ENCODE results near the gene MBD6. TPM values are rescaled to one million over a fixed set of nuclear protein-coding genes. Genes with fewer than 3 reads are reported as not detected.
"Not testable (repeated sequence)": the region's sequence is repeated elsewhere in the genome, so short reads cannot be mapped to it uniquely, and the experiment has no call there.

MBD6 gene
- total and polyA plus RNA-seq, 2 of the 4 experiments (the other 2 are of a cell fraction), result 0.90 to 9.3 TPM

DNA sequence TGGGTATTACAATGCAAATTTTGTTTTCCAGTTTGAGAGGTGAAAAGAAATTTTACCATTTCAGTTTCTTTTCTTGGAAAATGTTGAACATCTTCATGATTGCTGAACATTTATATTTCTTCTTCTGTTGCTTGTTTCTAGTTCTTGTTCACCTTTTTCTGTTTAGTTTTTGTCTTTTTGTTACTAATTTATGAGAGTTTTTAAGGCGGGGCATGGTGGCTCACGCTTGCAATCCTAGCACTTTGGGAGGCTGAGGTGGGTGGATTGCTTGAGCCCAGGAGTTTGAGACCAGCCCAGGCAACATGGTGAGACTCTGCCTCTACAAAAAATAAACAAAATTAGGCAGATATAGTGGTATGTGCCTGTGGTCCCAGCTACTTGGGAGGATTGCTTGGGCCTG lies 37.9 kb downstream of the MBD6 start:
- ChIA-PET CTCF (interaction anchor here (1.3 kb wide), 1 partner anchor 73 kb away, joined by 3 read pairs; the partner anchor contains the start of gene B4GALNT1), POLR2A (ENCODE audit: unreplicated experiment) (no interaction called here)
- no peak overlapping the region for H4K91ac ChIP-seq (ENCODE audit: insufficient read depth, low read depth, low read length)
- H2AK9ac ChIP-seq (replicated peaks; ENCODE audit: low read depth, low read length, poor library complexity), result no peak overlapping the region
- intact Hi-C loops (cut with micrococcal nuclease), result loop anchor here (10.0 kb wide), 1 partner anchor 1304 kb away; no protein-coding TSS in a partner anchor
- no peak overlapping the region for H4K5ac ChIP-seq (ENCODE audit: low read depth, low read length)
- no peak overlapping the region for H2BK5ac ChIP-seq (ENCODE audit: low read depth, low read length, poor library complexity, severe bottlenecking)
- no peak for ATAC-seq (ENCODE audit: low read depth)
- no peak overlapping the region for H3K56ac ChIP-seq (ENCODE audit: extremely low read depth, insufficient read depth, low read length)
- no peaks in the 10 kb centered on the region for H3K36me3 ChIP-seq (ENCODE audit: control insufficient read depth, insufficient read depth, low read length)
- no peak overlapping the region for H3K23ac ChIP-seq (ENCODE audit: low read depth, low read length)
- H2AK5ac ChIP-seq (ENCODE audit: low read depth, low read length), result no peak overlapping the region
- H2AFZ ChIP-seq (replicated peaks; ENCODE audit: low read length, poor library complexity), result no peak overlapping the region
- H3K4me3 ChIP-seq (ENCODE audit: insufficient read depth, low read depth, low read length), result no peak overlapping the region
- H3K4me2 ChIP-seq (ENCODE audit: low read depth, low read length), result no peak overlapping the region
- no peak overlapping the region for H2BK20ac ChIP-seq (ENCODE audit: low read depth, low read length)
- dilution Hi-C loops (cut with HindIII; ENCODE audit: low sequenced_read_pairs, unreplicated experiment), result loop anchor here (25.0 kb wide), 1 partner anchor 102 kb away; no protein-coding TSS in a partner anchor
- peaks cover 11% of the 10 kb centered on the region for H3K27me3 ChIP-seq (ENCODE audit: control insufficient read depth, insufficient read depth, low read length)
- H3K4ac ChIP-seq (ENCODE audit: low read depth, low read length), result no peak overlapping the region
- no peaks in the 10 kb centered on the region for H3K9me1 ChIP-seq (ENCODE audit: insufficient read depth, low read length)
- no peak overlapping the region for H2BK15ac ChIP-seq (ENCODE audit: low read depth, low read length)
- in situ Hi-C loops (cut with MboI; ENCODE audit: low sequenced_read_pairs), result no loop called here
- H3K18ac ChIP-seq (ENCODE audit: low read depth, low read length), result no peak overlapping the region
- no peak overlapping the region for H3K9ac ChIP-seq (ENCODE audit: low read depth, low read length)
- H4K8ac ChIP-seq (ENCODE audit: low read depth in 2 of 2, low read length in 2 of 2), result no peak overlapping the region
- no CpG with 5 or more reads among the region's 2 CpGs for WGBS, 2 experiments (ENCODE audit: extremely low coverage in 2 of 2, insufficient read length in 1 of 2)
- no peak for DNase-seq
- no peak overlapping the region for H3K14ac ChIP-seq (replicated peaks; ENCODE audit: low read depth, low read length)
- H3K79me1 ChIP-seq (ENCODE audit: low read depth in 1 of 2, low read length in 2 of 2), result no peaks in the 10 kb centered on the region
- no peak overlapping the region for H2BK120ac ChIP-seq (ENCODE audit: low read depth, low read length)
- no peaks in the 10 kb centered on the region for H3K9me3 ChIP-seq (ENCODE audit: control insufficient read depth, insufficient read depth, low read length)
- no peaks in the 10 kb centered on the region for H3K4me1 ChIP-seq (ENCODE audit: control insufficient read depth, insufficient read depth, low read length)
- H3K27ac ChIP-seq (ENCODE audit: insufficient read depth, low read length), result no peak overlapping the region
- no peaks in the 10 kb centered on the region for H4K20me1 ChIP-seq (ENCODE audit: insufficient read depth, low read length)
- TF ChIP-seq CHD1 (IDR thresholded peaks at IDR 0.05; ENCODE audit: low read depth, low read length) (no peak), MXI1 (IDR thresholded peaks at IDR 0.05; ENCODE audit: borderline replicate concordance, low read depth, low read length) (no peak), RCOR1 (IDR thresholded peaks at IDR 0.05; ENCODE audit: insufficient replicate concordance, low read length) (no peak)
- TF ChIP-seq, protein P1, sequence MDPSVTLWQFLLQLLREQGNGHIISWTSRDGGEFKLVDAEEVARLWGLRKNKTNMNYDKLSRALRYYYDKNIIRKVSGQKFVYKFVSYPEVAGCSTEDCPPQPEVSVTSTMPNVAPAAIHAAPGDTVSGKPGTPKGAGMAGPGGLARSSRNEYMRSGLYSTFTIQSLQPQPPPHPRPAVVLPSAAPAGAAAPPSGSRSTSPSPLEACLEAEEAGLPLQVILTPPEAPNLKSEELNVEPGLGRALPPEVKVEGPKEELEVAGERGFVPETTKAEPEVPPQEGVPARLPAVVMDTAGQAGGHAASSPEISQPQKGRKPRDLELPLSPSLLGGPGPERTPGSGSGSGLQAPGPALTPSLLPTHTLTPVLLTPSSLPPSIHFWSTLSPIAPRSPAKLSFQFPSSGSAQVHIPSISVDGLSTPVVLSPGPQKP (IDR thresholded peaks at IDR 0.05; ENCODE audit: borderline replicate concordance, low read depth, low read length), result no peak
- BruUV-seq (replicated peaks), result no TSS peak

DNA sequence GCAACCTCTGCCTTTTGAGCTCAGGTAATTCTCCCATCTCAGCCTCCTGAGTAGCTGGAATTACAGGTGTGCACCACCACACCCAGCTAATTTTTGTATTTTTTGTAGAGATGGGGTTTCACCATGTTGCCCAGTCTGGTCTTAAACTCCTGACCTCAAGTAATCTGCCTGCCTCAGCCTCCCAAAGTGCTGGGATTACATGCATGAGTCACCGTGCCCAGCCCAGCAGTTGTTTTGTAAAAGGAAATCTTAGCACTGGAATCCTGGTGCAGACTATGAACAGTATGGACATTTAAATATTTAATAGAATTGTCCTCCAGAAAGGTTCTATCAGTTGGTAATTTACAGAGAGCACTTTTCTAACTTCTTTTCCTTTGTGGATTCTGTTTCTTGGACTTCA lies 38.5 kb downstream of the MBD6 start:
- H3K9me3 ChIP-seq (ENCODE audit: control insufficient read depth, insufficient read depth, low read length); H2BK15ac ChIP-seq (ENCODE audit: low read depth, low read length); H2BK120ac ChIP-seq (ENCODE audit: low read depth, low read length); H2BK20ac ChIP-seq (ENCODE audit: low read depth, low read length); H4K20me1 ChIP-seq (ENCODE audit: insufficient read depth, low read length); H3K18ac ChIP-seq (ENCODE audit: low read depth, low read length); H3K14ac ChIP-seq (replicated peaks; ENCODE audit: low read depth, low read length); H2AK5ac ChIP-seq (ENCODE audit: low read depth, low read length); H2AFZ ChIP-seq (replicated peaks; ENCODE audit: low read length, poor library complexity); H3K9ac ChIP-seq (ENCODE audit: low read depth, low read length); H2BK5ac ChIP-seq (ENCODE audit: low read depth, low read length, poor library complexity, severe bottlenecking); POLR2A ChIA-PET (ENCODE audit: unreplicated experiment); H3K4me3 ChIP-seq (ENCODE audit: insufficient read depth, low read depth, low read length); H4K5ac ChIP-seq (ENCODE audit: low read depth, low read length); H3K4me2 ChIP-seq (ENCODE audit: low read depth, low read length); H4K91ac ChIP-seq (ENCODE audit: insufficient read depth, low read depth, low read length); H3K36me3 ChIP-seq (ENCODE audit: control insufficient read depth, insufficient read depth, low read length); H3K9me1 ChIP-seq (ENCODE audit: insufficient read depth, low read length); H3K23ac ChIP-seq (ENCODE audit: low read depth, low read length); H3K56ac ChIP-seq (ENCODE audit: extremely low read depth, insufficient read depth, low read length); H4K8ac ChIP-seq (ENCODE audit: low read depth in 2 of 2, low read length in 2 of 2); H3K4me1 ChIP-seq (ENCODE audit: control insufficient read depth, insufficient read depth, low read length); H2AK9ac ChIP-seq (replicated peaks; ENCODE audit: low read depth, low read length, poor library complexity); in situ Hi-C loops (cut with MboI; ENCODE audit: low sequenced_read_pairs); H3K4ac ChIP-seq (ENCODE audit: low read depth, low read length); H3K27ac ChIP-seq (ENCODE audit: insufficient read depth, low read length); H3K79me1 ChIP-seq (ENCODE audit: low read depth in 1 of 2, low read length in 2 of 2); BruUV-seq (replicated peaks): not testable (repeated sequence)
- intact Hi-C loops (cut with micrococcal nuclease) (loop anchor here (10.0 kb wide), 1 partner anchor 1304 kb away; no protein-coding TSS in a partner anchor), dilution Hi-C loops (cut with HindIII; ENCODE audit: low sequenced_read_pairs, unreplicated experiment) (loop anchor here (25.0 kb wide), 1 partner anchor 101 kb away; no protein-coding TSS in a partner anchor)
- peaks cover 11% of the 10 kb centered on the region for H3K27me3 ChIP-seq (ENCODE audit: control insufficient read depth, insufficient read depth, low read length)
- CTCF ChIA-PET, result interaction anchor here (1.1 to 1.5 kb wide), 3 partner anchors 14 to 72 kb away, joined by 3 read pairs; partner anchors contain the start of genes B4GALNT1 and DCTN2
- WGBS, 2 experiments (ENCODE audit: extremely low coverage in 2 of 2, insufficient read length in 1 of 2), result no CpG with 5 or more reads among the region's 1 CpG
- peak; percentile 74; the same call in 1 of the 2 replicates for ATAC-seq (ENCODE audit: low read depth)
- DNase-seq, result peak; percentile 20
